DMS53 treated with DMSO at 0.1 percent for 48 hours (cell line): Measurements from ENCODE around the gene TMEM131L.

Experiments
- DNase-seq: peaks from one replicate; lab custom pipeline; 2025; ENCODE audit not compliant: unreplicated experiment; lab: John Stamatoyannopoulos, UW

Gene TMEM131L

GRCh38 chr4:153472122-153473037 is 6.2 kb downstream of the TMEM131L start:
- DNase-seq, result no peak

GRCh38 chr4:153474251-153474650 is 8.1 kb downstream of the TMEM131L start:
- no peak for DNase-seq

- no peak for DNase-seq
Observed at GRCh38 chr4:153476829-153477574, 10.8 kb downstream of the TMEM131L start.

GRCh38 chr4:153479101-153479500 is 12.9 kb downstream of the TMEM131L start:
- DNase-seq, result no peak

- DNase-seq, result no peak
Observed at GRCh38 chr4:153480704-153481103, 14.5 kb downstream of the TMEM131L start.

- no peak for DNase-seq
Observed at GRCh38 chr4:153481478-153481877, 15.3 kb downstream of the TMEM131L start.

GRCh38 chr4:153483432-153484418 is 17.6 kb downstream of the TMEM131L start:
- no peak for DNase-seq

- DNase-seq, result no peak
Observed at GRCh38 chr4:153485359-153485758, 19.2 kb downstream of the TMEM131L start.

- DNase-seq, result no peak
Observed at GRCh38 chr4:153485860-153486259, 19.7 kb downstream of the TMEM131L start.

- DNase-seq, result peak; percentile 47
Observed at GRCh38 chr4:153486281-153487151, 20.4 kb downstream of the TMEM131L start.

GRCh38 chr4:153488006-153488891 is 22.1 kb downstream of the TMEM131L start:
- no peak for DNase-seq

- DNase-seq, result no peak
Observed at GRCh38 chr4:153489856-153490558, 23.8 kb downstream of the TMEM131L start.

- DNase-seq, result no peak
Observed at GRCh38 chr4:153490985-153491483, 24.9 kb downstream of the TMEM131L start.

GRCh38 chr4:153494562-153494961 is 28.4 kb downstream of the TMEM131L start:
- DNase-seq, result no peak

- no peak for DNase-seq
Observed at GRCh38 chr4:153495480-153496193, 29.5 kb downstream of the TMEM131L start.

- DNase-seq, result no peak
Observed at GRCh38 chr4:153497091-153497531, 31.0 kb downstream of the TMEM131L start.
